Left colon (tissue), 2 donors: ENCODE measurements around the gene CYS1. TPM values are rescaled to one million over a fixed set of nuclear protein-coding genes. Genes with fewer than 3 reads are reported as not detected.
"Not testable (repeated sequence)": the region's sequence is repeated elsewhere in the genome, so short reads cannot be mapped to it uniquely, and the experiment has no call there.

Experiments used
- ATAC-seq: fragments of 200-7000 bp; cut with Tn5 transposase; one replicate; pipeline ENCODE4 v1.9.1; 2020; ENCODE audit warnings: mild to moderate bottlenecking, moderate library complexity
- DNase-seq, 2 donors: peaks; one replicate each; pipeline ENCODE4 v3.0.0-alpha.2; 2020
- intact Hi-C, 2 donors: fragments of 100-400 bp; cut with DNase I in 1 of 2; cut with micrococcal nuclease in 1 of 2; formaldehyde crosslinking; loops; one replicate each; pipeline versions ENCODE4 v1.11.2 to v1.14.0; 2022; cut with DNase I, micrococcal nuclease
- total RNA-seq, 2 donors: library from RNA; stranded (reverse); fragmentation: NEBNext Ultra II Directional; extraction: Animal tissue kit (Norgen Biotek cat#: 25700); gene quantifications; one replicate each; pipeline ENCODE4 v1.2.1, GENCODE V29; 2021
- donor health status: DM: no; HTN: no; CAD: no.
- donor health status: DM: yes; HTN: yes; CAD: no.

The CYS1 gene
- total RNA-seq, 2 donors from 2014 or later: 0.37 to 1.6 TPM

- ATAC-seq, DNase-seq, intact Hi-C loops: not testable (repeated sequence)
Observed at GRCh38 chr2:10011606-10012325, 68.4 kb downstream of the CYS1 start.

GRCh38 chr2:10010861-10011605, 69.2 kb downstream of the CYS1 start:
- DNase-seq, ATAC-seq, intact Hi-C loops: not testable (repeated sequence)

- ATAC-seq: peak; percentile 31
- DNase-seq: peak; percentile 46 to 68
- intact Hi-C loops: no loop called here
Observed at GRCh38 chr2:10009811-10010781, 70.1 kb downstream of the CYS1 start.

- peak; percentile 4 for ATAC-seq
- intact Hi-C loops: no loop called here
- peak in 1 of 2 donors; percentile 18 for DNase-seq
Observed at GRCh38 chr2:10009271-10009810, 70.9 kb downstream of the CYS1 start.

- ATAC-seq: no peak
- no peak for DNase-seq
- intact Hi-C loops: no loop called here
Observed at GRCh38 chr2:10008809-10009176, 71.4 kb downstream of the CYS1 start.

DNA sequence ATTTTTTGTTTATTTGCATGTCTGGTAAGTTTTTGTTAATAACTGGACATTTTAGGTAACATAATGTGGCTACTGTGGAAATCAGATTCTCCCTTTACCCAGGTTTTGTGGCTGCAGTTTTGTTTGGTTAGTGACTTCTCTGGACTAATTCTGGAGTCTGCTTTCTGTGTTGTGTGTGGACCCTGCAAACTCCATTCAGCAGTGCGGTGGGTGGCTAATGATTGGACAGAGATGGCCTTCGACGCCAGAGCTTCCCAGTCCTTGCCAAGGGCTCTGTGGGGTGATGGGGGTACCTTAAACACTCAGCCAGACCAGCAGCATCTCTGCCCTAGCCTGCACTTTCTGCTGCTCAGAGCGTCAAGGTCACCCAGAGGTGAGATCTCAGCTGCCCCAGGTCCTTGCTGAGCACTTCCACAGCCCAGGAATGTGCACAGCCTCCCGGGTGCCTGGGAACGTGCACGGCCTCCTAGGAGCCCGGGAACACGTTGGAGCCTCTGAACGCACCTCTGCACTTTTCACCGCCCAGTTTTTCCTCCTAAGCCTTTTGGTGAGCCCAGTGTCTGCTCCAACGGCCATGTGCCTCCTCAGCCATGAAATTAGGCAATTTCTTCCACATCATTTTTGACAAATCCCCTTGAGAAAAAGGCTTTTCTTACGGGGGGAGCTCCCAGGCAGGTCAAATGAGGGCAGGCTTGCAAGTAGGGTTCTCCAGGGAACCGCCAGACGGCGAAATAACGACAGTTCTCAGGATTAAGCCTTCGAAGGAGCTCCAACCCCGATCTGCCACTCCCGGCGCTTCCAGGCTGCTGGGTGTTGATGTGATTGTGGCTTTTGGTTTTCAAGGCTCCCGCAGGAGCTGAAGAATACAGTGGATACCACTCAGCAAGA, 72.0 kb downstream of the CYS1 start:
- DNase-seq (peak in 1 of 2 donors; percentile 31), ATAC-seq (no peak)
- intact Hi-C loops: no loop called here

GRCh38 chr2:10007435-10007834, 72.8 kb downstream of the CYS1 start:
- no peak for ATAC-seq
- peak in 1 of 2 donors; percentile 22 for DNase-seq
- intact Hi-C loops: no loop called here

Other genes starting within 250 kb of the CYS1 start
- 10 to 100 TPM in 1 of 2 donors, 1 to 10 TPM in 1; 9.0 to 11.9 TPM for gene TAF1B, start 236.9 kb downstream of the CYS1 start, total RNA-seq
- gene GRHL1, start 128.7 kb downstream of the CYS1 start, total RNA-seq: 1 to 10 TPM; 2.3 TPM
- gene KLF11, start 36.9 kb downstream of the CYS1 start, total RNA-seq: 10 to 100 TPM in 1 of 2 donors, 1 to 10 TPM in 1; 9.7 to 10.2 TPM
- gene RRM2, start 42.3 kb upstream of the CYS1 start, total RNA-seq: 10 to 100 TPM; 15.8 to 40.0 TPM
- gene HPCAL1, start 222.5 kb upstream of the CYS1 start, total RNA-seq: 10 to 100 TPM; 73.1 to 85.7 TPM